ENCODE measurements around the gene CFLAR. TPM values are rescaled to one million over a fixed set of nuclear protein-coding genes. Genes with fewer than 3 reads are reported as not detected.

Gene CFLAR
- polyA plus RNA-seq, 1 donor from 2014 or later = 1.6 TPM

GRCh38 chr2:201127570-201127969, 11.6 kb downstream of the CFLAR start:
- TF ChIP-seq CTCF (IDR thresholded peaks at IDR 0.05; ENCODE audit: poor library complexity, severe bottlenecking) (no peak), REST (IDR thresholded peaks at IDR 0.05; ENCODE audit: borderline replicate concordance) (no peak), EZH2 (IDR thresholded peaks at IDR 0.05; ENCODE audit: borderline replicate concordance, insufficient read depth, low read length, poor library complexity, severe bottlenecking) (no peak), TAF1 (IDR thresholded peaks at IDR 0.05; ENCODE audit: low read depth) (no peak), MXI1 (conservative IDR thresholded peaks at IDR 0.05; ENCODE audit: poor library complexity, severe bottlenecking) (no peak), SMC3 (conservative IDR thresholded peaks at IDR 0.05; ENCODE audit: poor library complexity) (no peak), POLR2AphosphoS5 (IDR thresholded peaks at IDR 0.05) (no peak), RAD21 (conservative IDR thresholded peaks at IDR 0.05) (no peak), EP300 (conservative IDR thresholded peaks at IDR 0.05; ENCODE audit: poor library complexity, severe bottlenecking) (no peak)
- no peak overlapping the region for H3K27ac ChIP-seq (ENCODE audit: low read length)
- no peak overlapping the region for H2AFZ ChIP-seq (ENCODE audit: low read depth, low read length)
- H3K4me2 ChIP-seq (ENCODE audit: low read length) = no peak overlapping the region
- no peaks in the 10 kb centered on the region for H3K79me2 ChIP-seq (replicated peaks; ENCODE audit: insufficient read depth, low read length)
- no peaks in the 10 kb centered on the region for H3K36me3 ChIP-seq (ENCODE audit: insufficient read depth, low read length)
- H3K27me3 ChIP-seq (ENCODE audit: insufficient read depth, low read depth, low read length) = no peaks in the 10 kb centered on the region
- H3K9me2 ChIP-seq (ENCODE audit: insufficient read depth, low read length) = no peaks in the 10 kb centered on the region
- no peak overlapping the region for H3K9ac ChIP-seq (ENCODE audit: low read length)
- no peaks in the 10 kb centered on the region for H4K20me1 ChIP-seq (ENCODE audit: insufficient read depth)
- H3K4me3 ChIP-seq (ENCODE audit: low read length) = no peak overlapping the region
- H3K9me3 ChIP-seq (ENCODE audit: low read length) = no peaks in the 10 kb centered on the region
- no peaks in the 10 kb centered on the region for H3F3A ChIP-seq (ENCODE audit: insufficient read depth, low read length, poor library complexity, severe bottlenecking)

GRCh38 chr2:201128033-201128432, 12.1 kb downstream of the CFLAR start:
- Histone ChIP-seq H3K4me2 (ENCODE audit: low read length) (no peak overlapping the region), H3K9me3 (ENCODE audit: low read length) (no peaks in the 10 kb centered on the region), H4K20me1 (ENCODE audit: insufficient read depth) (no peaks in the 10 kb centered on the region), H3K79me2 (replicated peaks; ENCODE audit: insufficient read depth, low read length) (no peaks in the 10 kb centered on the region), H3K27me3 (ENCODE audit: insufficient read depth, low read depth, low read length) (no peaks in the 10 kb centered on the region), H3K36me3 (ENCODE audit: insufficient read depth, low read length) (no peaks in the 10 kb centered on the region), H3K27ac (ENCODE audit: low read length) (no peak overlapping the region), H3K9ac (ENCODE audit: low read length) (no peak overlapping the region), H3K9me2 (ENCODE audit: insufficient read depth, low read length) (no peaks in the 10 kb centered on the region), H2AFZ (ENCODE audit: low read depth, low read length) (no peak overlapping the region), H3K4me3 (ENCODE audit: low read length) (no peak overlapping the region), H3F3A (ENCODE audit: insufficient read depth, low read length, poor library complexity, severe bottlenecking) (no peaks in the 10 kb centered on the region)
- no peak for TF ChIP-seq EP300 (conservative IDR thresholded peaks at IDR 0.05; ENCODE audit: poor library complexity, severe bottlenecking)
- no peak for TF ChIP-seq REST (IDR thresholded peaks at IDR 0.05; ENCODE audit: borderline replicate concordance)
- TF ChIP-seq CTCF (IDR thresholded peaks at IDR 0.05; ENCODE audit: poor library complexity, severe bottlenecking) = no peak
- TF ChIP-seq EZH2 (IDR thresholded peaks at IDR 0.05; ENCODE audit: borderline replicate concordance, insufficient read depth, low read length, poor library complexity, severe bottlenecking) = no peak
- TF ChIP-seq RAD21 (conservative IDR thresholded peaks at IDR 0.05) = no peak
- no peak for TF ChIP-seq TAF1 (IDR thresholded peaks at IDR 0.05; ENCODE audit: low read depth)
- no peak for TF ChIP-seq MXI1 (conservative IDR thresholded peaks at IDR 0.05; ENCODE audit: poor library complexity, severe bottlenecking)
- no peak for TF ChIP-seq SMC3 (conservative IDR thresholded peaks at IDR 0.05; ENCODE audit: poor library complexity)
- TF ChIP-seq POLR2AphosphoS5 (IDR thresholded peaks at IDR 0.05) = no peak

Data from neural cell (in vitro differentiated cells).